GM18508 (cell line): ENCODE results near the gene GPC5.
"Not testable (repeated sequence)": the region's sequence is repeated elsewhere in the genome, so short reads cannot be mapped to it uniquely, and the experiment has no call there.

Experiments
- ATAC-seq: cut with Tn5 transposase; IDR thresholded peaks from one replicate; pipeline ENCODE4 v1.9.1; 2021; ENCODE audit warnings: moderate number of reproducible peaks; ENCODE audit not compliant: insufficient read depth, unreplicated experiment

The GPC5 gene

GRCh38 chr13:91745967-91746366 is 347.5 kb downstream of the GPC5 start:
- ATAC-seq = no peak

- no peak for ATAC-seq
Observed at GRCh38 chr13:91747186-91747585, 348.8 kb downstream of the GPC5 start.

- no peak for ATAC-seq
Observed at GRCh38 chr13:91748416-91749089, 350.1 kb downstream of the GPC5 start.

- no peak for ATAC-seq
Observed at GRCh38 chr13:91758724-91759123, 360.3 kb downstream of the GPC5 start.

GRCh38 chr13:91762957-91763356 is 364.5 kb downstream of the GPC5 start:
- ATAC-seq = no peak

- no peak for ATAC-seq
Observed at GRCh38 chr13:91764527-91764926, 366.1 kb downstream of the GPC5 start.

GRCh38 chr13:91767651-91768050 is 369.2 kb downstream of the GPC5 start:
- no peak for ATAC-seq

- ATAC-seq = no peak
Observed at GRCh38 chr13:91768746-91769145, 370.3 kb downstream of the GPC5 start.

GRCh38 chr13:91771229-91771628 is 372.8 kb downstream of the GPC5 start:
- no peak for ATAC-seq

GRCh38 chr13:91773591-91774227 is 375.3 kb downstream of the GPC5 start:
- ATAC-seq = no peak

GRCh38 chr13:91774397-91774796 is 376.0 kb downstream of the GPC5 start:
- ATAC-seq = no peak

GRCh38 chr13:91776611-91777193 is 378.3 kb downstream of the GPC5 start:
- no peak for ATAC-seq

- ATAC-seq = no peak
Observed at GRCh38 chr13:91778123-91778522, 379.7 kb downstream of the GPC5 start.

GRCh38 chr13:91781982-91782691 is 383.7 kb downstream of the GPC5 start:
- not testable (repeated sequence) for ATAC-seq

- ATAC-seq = peak; percentile 93
Observed at GRCh38 chr13:91785431-91786119, 387.2 kb downstream of the GPC5 start.

GRCh38 chr13:91792054-91792453 is 393.6 kb downstream of the GPC5 start:
- ATAC-seq = no peak

- no peak for ATAC-seq
Observed at GRCh38 chr13:91797567-91797966, 399.1 kb downstream of the GPC5 start.

GRCh38 chr13:91798338-91798737 is 399.9 kb downstream of the GPC5 start:
- ATAC-seq = not testable (repeated sequence)

GRCh38 chr13:91801772-91802171 is 403.4 kb downstream of the GPC5 start:
- ATAC-seq = not testable (repeated sequence)

GRCh38 chr13:91802957-91803356 is 404.5 kb downstream of the GPC5 start:
- ATAC-seq = no peak
